Smooth muscle cell (in vitro differentiated cells): ENCODE results near the gene ITFG1. TPM values are rescaled to one million over a fixed set of nuclear protein-coding genes. Genes with fewer than 3 reads are reported as not detected.

Source experiments
- DNase-seq: peaks from one replicate; lab custom pipeline; 2025; ENCODE audit not compliant: unreplicated experiment; lab: John Stamatoyannopoulos, UW
- H2AFZ ChIP-seq: fragments of 200-600 bp; sonication (generic); 2 replicates; pipeline ENCODE4 v1.6.0; 2016; ENCODE audit warnings: antibody characterized with exemption, low read depth, mild to moderate bottlenecking
- H3F3A ChIP-seq: fragments of 200-600 bp; sonication (generic); 2 replicates; pipeline ENCODE4 v1.6.0; 2017; ENCODE audit warnings: antibody characterized with exemption, low read depth
- H3K27ac ChIP-seq: fragments of 200-600 bp; sonication (generic); 2 replicates; pipeline ENCODE4 v1.5.1; 2016; ENCODE audit warnings: low read depth, mild to moderate bottlenecking
- H3K27me3 ChIP-seq: fragments of 200-600 bp; sonication (generic); 2 replicates; pipeline ENCODE4 v1.6.1; 2016; ENCODE audit warnings: low read depth, mild to moderate bottlenecking
- H3K36me3 ChIP-seq: fragments of 200-600 bp; sonication (generic); 2 replicates; pipeline ENCODE4 v1.5.1; 2016; ENCODE audit warnings: low read depth
- H3K4me1 ChIP-seq: fragments of 200-600 bp; sonication (generic); 2 replicates; pipeline ENCODE4 v1.5.1; 2016; ENCODE audit warnings: low read depth
- H3K4me2 ChIP-seq: fragments of 200-600 bp; sonication (generic); 2 replicates; pipeline ENCODE4 v1.6.0; 2016; ENCODE audit warnings: mild to moderate bottlenecking
- H3K4me3 ChIP-seq: fragments of 200-600 bp; sonication (generic); 2 replicates; pipeline ENCODE4 v1.5.1; 2016; ENCODE audit warnings: mild to moderate bottlenecking
- H3K79me2 ChIP-seq: fragments of 200-600 bp; sonication (generic); 2 replicates; pipeline ENCODE4 v1.6.0; 2016; ENCODE audit warnings: low read depth, mild to moderate bottlenecking
- H3K9ac ChIP-seq: fragments of 200-600 bp; sonication (generic); 2 replicates; pipeline ENCODE4 v1.6.0; 2016; ENCODE audit warnings: low read depth
- H3K9me3 ChIP-seq: fragments of 200-600 bp; sonication (generic); replicated peaks from 2 replicates; pipeline ENCODE4 v1.5.1; 2016; ENCODE audit warnings: low read depth
- H4K20me1 ChIP-seq: fragments of 200-600 bp; sonication (generic); 2 replicates; pipeline ENCODE4 v1.6.0; 2016; ENCODE audit warnings: low read depth
- CTCF ChIP-seq: fragments of 200-600 bp; sonication (generic); IDR thresholded peaks from 2 replicates; pipeline ENCODE4 v1.5.1; 2017; ENCODE audit warnings: borderline replicate concordance, mild to moderate bottlenecking, antibody characterized with exemption; ENCODE audit not compliant: insufficient read depth, poor library complexity, severe bottlenecking
- WGBS: methylation state at CpG from one replicate; pipeline ENCODE4 v1.1.7; 2016; ENCODE audit warnings: low lambda C conversion rate; 5-methylcytosine and 5-hydroxymethylcytosine counted together
- polyA plus RNA-seq: library from polyadenylated mRNA; unstranded; fragments of >200 nt; fragmentation: Nextera tagmentation; extraction: Ambion mirVana; gene quantifications from 2 replicates; pipeline ENCODE4 v1.2.1, GENCODE V29; 2016
- total RNA-seq: library from RNA; depleted of rRNA; stranded (reverse); fragments of >200 nt; gene quantifications from 2 replicates; pipeline ENCODE4 v1.2.3, GENCODE V29; 2014

ITFG1 gene
- total and polyA plus RNA-seq, 2 experiments from 2014 or later = 75.2 to 100 TPM

DNA sequence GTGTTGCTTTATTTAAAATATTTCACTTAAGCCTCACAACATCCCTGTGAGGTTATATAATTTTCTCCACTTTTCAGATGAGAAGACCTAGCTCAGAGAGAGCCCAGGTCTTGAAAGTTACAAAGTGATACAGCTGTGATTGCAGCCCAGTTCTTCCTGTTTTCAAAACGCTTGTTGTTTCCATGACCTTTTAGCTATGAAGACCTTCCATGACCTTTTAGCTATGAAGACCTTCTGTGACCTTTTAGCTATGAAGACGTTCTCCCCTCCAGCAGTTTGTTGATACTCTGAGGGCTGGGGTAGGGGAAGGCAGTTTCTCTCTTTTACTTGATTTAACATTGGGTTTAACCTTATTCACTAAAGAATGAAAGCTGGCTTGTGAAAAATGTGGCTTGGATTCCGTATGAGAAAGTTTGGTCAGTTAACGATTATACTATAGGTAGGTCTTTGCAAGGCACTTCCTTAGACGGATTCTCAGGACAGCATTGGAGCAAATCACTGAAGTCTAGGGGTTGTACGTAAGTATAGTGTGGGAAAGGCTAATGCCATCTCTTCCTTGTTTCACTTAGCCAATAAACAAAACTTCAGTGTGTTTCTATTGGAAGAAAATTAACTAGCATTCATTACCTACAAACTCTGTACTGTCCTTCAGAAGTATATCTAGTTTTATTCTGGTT lies 21.0 kb upstream of the ITFG1 start:
- no peak overlapping the region for H3K9ac ChIP-seq
- H3K9me3 ChIP-seq = no peaks in the 10 kb centered on the region
- H2AFZ ChIP-seq = no peak overlapping the region
- no peak for TF ChIP-seq CTCF
- no peaks in the 10 kb centered on the region for H4K20me1 ChIP-seq
- no peak overlapping the region for H3K27ac ChIP-seq
- H3K4me1 ChIP-seq = no peaks in the 10 kb centered on the region
- DNase-seq = no peak
- H3K4me3 ChIP-seq = no peak overlapping the region
- no peaks in the 10 kb centered on the region for H3F3A ChIP-seq
- WGBS = 93% methylated on average over 6 of the region's 6 CpGs
- H3K36me3 ChIP-seq = no peaks in the 10 kb centered on the region
- no peak overlapping the region for H3K4me2 ChIP-seq
- H3K79me2 ChIP-seq = peaks cover 3% of the 10 kb centered on the region
- no peaks in the 10 kb centered on the region for H3K27me3 ChIP-seq

DNA sequence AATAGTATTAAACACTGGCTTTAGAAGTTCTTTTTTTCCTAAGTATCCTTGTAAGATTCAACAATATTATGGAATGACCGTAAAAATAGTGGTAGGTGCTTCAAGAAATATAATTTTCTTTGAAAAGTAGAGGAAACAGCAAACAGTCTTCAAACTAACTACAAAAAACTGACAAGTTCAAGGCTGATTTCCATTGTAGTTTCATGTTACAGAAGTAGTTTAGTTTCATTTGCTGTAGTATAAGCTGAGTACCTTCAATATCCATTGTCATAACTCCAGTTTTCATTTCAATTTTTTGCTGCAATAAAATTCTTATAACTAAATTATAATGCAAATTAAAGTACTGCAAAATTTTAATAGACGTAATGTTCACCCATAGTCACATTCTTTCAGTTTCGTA lies 19.5 kb upstream of the ITFG1 start:
- H3K9me3 ChIP-seq = no peaks in the 10 kb centered on the region
- no peak overlapping the region for H3K4me2 ChIP-seq
- no peaks in the 10 kb centered on the region for H3K36me3 ChIP-seq
- H3K9ac ChIP-seq = no peak overlapping the region
- H3K4me1 ChIP-seq = no peaks in the 10 kb centered on the region
- 93% methylated on average over 3 of the region's 3 CpGs for WGBS
- no peak overlapping the region for H3K4me3 ChIP-seq
- H3K79me2 ChIP-seq = peaks cover 3% of the 10 kb centered on the region
- no peak for TF ChIP-seq CTCF
- no peaks in the 10 kb centered on the region for H3F3A ChIP-seq
- no peak overlapping the region for H3K27ac ChIP-seq
- no peak for DNase-seq
- H3K27me3 ChIP-seq = no peaks in the 10 kb centered on the region
- H2AFZ ChIP-seq = no peak overlapping the region
- H4K20me1 ChIP-seq = no peaks in the 10 kb centered on the region

- Histone ChIP-seq H3K27ac (peak overlapping the region; percentile 4), H3K9ac (no peak overlapping the region), H4K20me1 (no peaks in the 10 kb centered on the region), H3K4me2 (no peak overlapping the region), H2AFZ (no peak overlapping the region), H3K36me3 (no peaks in the 10 kb centered on the region), H3K27me3 (no peaks in the 10 kb centered on the region), H3K4me3 (no peak overlapping the region), H3K4me1 (no peaks in the 10 kb centered on the region), H3K79me2 (peaks cover 3% of the 10 kb centered on the region), H3K9me3 (no peaks in the 10 kb centered on the region), H3F3A (no peaks in the 10 kb centered on the region)
- WGBS = 73% methylated on average over 1 of the region's 1 CpG
- TF ChIP-seq CTCF = no peak
- DNase-seq = no peak
These were observed 16.8 kb upstream of the ITFG1 start for GRCh38 chr16:47477679-47478078.
